ENCODE measurements around the gene ATP2A3.

Gene ATP2A3

GRCh38 chr17:3964203-3965117 lies at the start of gene ATP2A3:
Gene ATP2A3 (minus strand): TSS chr17:3964437. CDS start chr17:3964291, 146 bp downstream.
- in situ Hi-C loops (cut with MboI; ENCODE audit: low sequenced_read_pairs) = no loop called here

GRCh38 chr17:4010754-4011153 lies 46.5 kb upstream of the ATP2A3 start:
- in situ Hi-C loops (cut with MboI; ENCODE audit: low sequenced_read_pairs) = no loop called here

DNA sequence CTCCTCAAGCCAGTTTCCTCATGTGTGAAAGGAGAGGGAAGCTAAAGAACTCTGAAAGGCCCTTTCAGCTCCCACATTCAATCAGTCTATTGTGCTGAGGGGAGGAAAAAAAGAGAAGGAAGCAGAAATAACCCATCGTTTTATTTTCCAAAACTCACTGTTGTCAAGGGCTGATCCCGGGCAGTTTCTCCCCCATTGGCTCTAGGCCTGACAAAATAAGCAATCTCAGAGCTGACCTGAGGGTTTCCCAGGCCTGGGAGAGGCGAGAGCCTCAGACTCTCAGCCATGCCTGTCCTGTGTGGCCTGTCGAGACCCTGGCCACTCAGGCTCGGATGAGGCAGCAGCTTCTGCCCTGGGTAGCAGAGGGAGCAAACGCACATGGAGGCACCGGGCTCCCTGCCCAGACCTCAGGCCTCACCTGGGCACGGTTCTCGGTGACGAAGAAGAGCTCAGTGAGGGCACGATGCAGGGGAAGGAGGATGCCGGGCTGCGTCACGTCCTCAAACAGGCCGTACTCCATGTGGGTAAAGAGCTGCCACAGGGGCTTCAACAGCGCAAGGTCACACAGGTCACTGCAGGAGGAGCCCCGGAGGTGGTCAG lies 45.0 kb upstream of the ATP2A3 start:
- in situ Hi-C loops (cut with MboI; ENCODE audit: low sequenced_read_pairs) = no loop called here

GRCh38 chr17:4008441-4009185 lies 44.4 kb upstream of the ATP2A3 start:
- in situ Hi-C loops (cut with MboI; ENCODE audit: low sequenced_read_pairs) = no loop called here

GRCh38 chr17:4008082-4008435 lies 43.8 kb upstream of the ATP2A3 start:
- in situ Hi-C loops (cut with MboI; ENCODE audit: low sequenced_read_pairs) = no loop called here

DNA sequence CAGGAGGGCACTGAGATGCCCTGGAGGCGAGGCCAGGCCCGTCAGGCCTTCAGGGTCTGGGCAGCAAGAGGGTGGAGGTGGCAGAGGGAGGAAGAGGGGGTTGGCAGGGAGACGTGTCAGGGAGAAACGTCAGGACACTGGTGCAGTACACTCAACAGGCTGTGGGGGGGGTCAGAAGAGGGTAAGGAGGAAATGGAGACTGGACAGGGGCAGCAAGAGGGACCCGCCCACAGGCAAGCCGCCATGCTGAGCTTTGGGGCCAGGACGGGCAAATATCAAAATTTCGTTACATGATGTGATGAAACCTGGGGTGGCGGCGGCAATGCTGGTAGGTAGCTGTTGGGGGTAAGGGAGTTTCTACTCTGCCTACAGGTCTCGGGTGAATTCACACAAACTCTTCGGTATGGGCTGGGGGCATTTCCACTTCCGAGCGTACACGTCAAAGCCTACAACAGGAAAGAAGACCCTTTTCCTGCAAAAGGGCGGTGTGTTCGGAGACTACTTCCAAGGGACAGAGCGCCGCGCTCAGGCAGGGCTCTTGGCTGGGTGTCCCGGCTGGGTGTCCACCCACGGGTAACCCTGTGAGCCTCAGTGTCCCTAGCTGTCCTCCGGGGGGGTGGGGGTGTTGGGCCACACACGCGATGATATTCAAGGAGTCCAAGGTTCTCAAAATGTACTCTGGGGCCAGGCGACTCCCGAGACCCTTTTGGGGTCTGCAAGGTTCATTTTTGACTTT lies 43.3 kb upstream of the ATP2A3 start:
- in situ Hi-C loops (cut with MboI; ENCODE audit: low sequenced_read_pairs) = no loop called here

- in situ Hi-C loops (cut with MboI; ENCODE audit: low sequenced_read_pairs) = no loop called here
Measured at GRCh38 chr17:4006745-4007211, 42.5 kb upstream of the ATP2A3 start.

DNA sequence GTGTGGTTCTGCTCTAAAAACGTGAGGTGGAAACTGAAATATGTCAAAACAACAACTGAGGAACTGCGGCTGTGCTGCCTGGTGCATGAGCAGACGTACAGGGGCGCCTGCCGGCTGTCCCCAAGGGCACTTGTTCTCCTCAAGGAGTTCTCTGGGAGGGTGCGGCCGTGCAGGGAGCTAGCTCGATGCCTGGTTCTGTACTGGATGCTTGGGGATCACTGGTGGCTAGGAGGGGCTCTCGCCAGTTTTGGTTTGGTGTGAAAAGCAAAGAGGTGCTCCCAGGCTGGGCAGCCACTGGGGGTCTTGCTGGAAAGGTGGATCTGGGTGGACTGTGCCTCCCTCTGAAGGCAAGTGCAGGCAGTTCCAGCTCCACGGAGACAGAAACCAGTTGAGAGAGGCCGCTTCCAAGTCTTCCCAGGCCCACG lies 41.9 kb upstream of the ATP2A3 start:
- in situ Hi-C loops (cut with MboI; ENCODE audit: low sequenced_read_pairs) = no loop called here

DNA sequence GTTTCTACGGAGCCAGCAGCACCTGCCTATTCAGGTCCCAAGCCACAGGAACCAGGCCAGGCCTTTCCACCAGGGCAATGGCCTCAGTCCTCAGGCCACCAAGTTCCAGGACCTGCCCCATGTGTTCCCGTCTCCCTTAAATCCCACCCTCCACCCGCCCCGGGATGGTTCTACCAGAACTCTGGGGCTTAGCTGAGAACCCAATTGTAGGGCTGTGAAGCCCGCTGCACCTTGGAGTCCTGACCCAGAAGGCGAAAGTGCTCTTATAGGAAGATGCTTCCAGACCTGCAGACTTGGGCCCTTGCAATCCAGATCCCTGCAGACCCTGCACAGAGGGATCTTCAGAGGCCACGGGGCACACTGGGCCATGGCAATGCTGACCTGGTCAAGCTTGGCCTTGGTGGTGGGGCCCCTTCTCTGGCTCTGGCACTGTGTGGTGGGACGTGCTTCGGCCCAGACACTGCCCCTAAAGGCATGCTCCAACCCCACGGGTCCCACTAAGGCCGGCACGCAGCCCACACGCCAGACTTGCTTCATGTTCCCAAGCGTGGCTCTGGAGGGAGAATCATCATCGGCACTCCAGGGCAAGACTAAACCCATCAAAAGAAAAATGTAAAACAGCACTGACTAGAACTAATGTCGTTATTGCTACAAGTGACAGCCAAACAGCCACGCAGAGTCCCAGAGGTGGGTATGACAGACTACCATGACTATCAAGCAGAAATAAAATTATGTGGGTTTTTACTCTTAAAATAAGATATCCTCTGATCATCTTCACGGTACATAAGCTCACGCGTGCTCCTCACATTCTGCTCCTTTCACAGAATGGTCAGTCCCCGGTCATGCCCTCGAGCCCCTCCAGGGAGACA lies 41.3 kb upstream of the ATP2A3 start:
- in situ Hi-C loops (cut with MboI; ENCODE audit: low sequenced_read_pairs) = no loop called here

DNA sequence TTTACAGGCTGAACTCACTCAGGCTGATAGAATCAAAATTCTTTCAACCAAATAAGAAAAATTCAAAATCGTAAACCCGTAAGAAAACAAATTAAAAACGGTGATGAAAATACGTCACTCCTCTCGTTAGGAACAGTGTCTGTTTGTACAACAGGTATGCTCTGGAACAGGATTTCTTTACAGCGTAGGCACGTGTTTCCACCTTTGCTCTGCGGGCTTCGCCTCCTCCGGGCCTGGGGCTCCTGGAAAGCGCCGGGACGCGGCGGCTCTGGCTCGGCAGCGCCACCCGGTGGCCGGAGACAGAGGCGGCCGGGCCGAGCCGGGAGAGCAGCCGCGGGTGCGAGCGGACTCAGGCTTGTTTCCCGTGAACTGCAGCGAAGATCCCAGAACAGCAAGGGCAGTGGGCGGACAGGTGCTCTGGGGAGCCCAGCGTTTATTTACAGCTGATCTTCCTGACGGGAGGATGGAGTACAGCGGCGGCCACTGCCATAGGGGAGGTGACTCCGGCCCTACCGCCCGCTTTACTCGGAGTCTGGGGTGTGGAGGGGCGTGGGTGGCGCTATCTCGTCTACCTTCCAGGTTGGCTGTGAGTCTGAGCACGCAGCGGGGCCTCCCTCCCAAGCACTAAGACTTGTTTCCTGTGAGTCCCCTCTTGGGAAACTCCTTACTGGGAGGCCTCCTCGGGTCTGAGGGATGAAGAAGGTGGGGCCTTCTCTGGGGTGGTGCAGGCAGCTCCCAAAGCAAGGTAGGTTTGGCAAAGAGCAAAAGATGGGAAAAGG lies 40.5 kb upstream of the ATP2A3 start:
- in situ Hi-C loops (cut with MboI; ENCODE audit: low sequenced_read_pairs) = no loop called here

DNA sequence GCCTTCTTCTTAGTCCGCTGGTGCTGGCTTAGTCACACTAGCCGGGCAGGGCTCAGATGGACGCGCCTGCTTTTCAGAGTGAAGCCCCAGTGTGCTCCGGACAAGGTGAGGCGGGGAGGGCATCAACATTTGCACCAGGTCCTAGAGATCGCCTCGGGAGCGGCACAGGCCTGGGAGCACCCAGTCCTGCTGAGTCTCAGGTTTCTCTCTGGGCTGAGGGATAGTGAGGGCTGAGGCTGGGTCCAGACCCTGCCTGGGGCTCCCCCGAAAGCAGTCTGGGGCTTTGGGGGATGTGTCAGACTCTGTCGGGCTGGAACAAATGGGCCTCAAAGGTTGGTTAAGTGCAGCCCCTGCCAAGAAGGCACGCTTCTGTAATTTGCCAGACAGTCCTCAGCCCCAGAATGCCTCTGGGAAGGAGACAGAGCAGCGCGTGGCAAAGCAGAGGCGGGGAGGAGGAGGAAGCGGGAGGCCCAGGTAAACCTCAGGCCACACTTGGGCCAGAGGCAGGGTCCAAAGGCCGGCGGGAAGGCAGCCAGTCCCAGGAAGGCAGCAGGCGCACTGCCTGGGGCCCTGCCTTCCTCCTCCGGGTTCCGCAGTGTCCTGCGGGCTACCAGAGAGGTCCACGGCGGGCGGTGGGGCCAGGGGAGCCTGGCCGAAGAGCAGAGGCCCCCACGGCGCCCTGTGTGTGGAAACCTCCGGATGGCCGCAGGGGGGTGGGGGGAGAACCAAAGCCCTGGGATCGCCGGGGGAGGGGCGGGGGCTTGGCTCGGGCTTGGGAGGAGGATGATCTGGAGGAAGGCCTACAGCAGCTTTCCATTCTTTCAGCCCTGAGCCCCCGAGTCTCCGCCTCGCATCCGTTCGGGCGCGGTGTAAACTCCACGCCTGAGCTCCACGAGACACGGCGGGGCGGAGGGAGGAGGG lies 39.5 kb upstream of the ATP2A3 start:
- in situ Hi-C loops (cut with MboI; ENCODE audit: low sequenced_read_pairs) = no loop called here

GRCh38 chr17:4003131-4003500 lies 38.9 kb upstream of the ATP2A3 start:
- in situ Hi-C loops (cut with MboI; ENCODE audit: low sequenced_read_pairs) = no loop called here

DNA sequence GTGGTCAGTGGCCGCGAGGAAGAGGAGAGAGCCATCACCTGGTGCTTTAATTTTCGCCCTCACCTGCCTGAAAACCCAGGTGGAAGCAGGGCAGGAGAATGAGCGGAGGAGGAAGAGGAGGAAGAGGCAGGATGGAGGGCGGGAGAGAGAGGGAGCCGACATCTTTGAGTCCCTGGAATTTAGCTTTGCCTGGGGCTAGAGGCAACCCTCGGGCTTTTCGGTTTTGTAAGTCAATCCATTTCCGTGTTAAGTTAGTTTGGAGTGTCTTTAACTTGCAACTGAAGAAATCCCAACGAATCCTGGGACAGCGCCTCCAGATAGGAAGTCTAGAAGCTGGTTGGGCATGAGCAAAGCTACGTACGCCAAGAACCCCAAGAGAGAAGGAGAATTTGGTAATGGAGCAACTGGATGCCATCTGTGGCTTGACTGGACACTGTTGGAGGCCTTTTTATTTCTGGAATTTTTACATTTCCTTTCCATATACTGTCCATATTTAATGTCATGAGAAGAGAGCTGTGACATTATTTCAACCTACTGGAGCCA lies 36.9 kb upstream of the ATP2A3 start:
- in situ Hi-C loops (cut with MboI; ENCODE audit: low sequenced_read_pairs) = no loop called here

DNA sequence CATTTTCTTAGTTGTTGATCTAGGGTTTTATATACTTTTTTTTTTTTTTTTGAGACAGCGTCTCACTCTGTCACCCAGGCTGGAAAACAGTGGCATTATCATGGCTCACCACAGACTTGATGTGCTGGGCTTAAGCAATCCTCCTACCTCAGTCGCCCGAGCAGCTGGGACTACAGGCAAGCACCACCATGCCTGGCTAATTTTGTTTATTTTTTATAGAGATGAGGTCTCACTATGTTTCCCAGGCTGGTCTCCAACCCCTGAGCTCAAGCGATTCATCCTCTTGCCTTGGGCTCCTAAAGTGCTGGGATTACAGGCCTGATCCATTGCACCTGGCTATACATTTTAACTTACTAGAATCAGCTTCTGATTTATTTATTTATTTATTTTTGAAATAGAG lies 34.2 kb upstream of the ATP2A3 start:
- in situ Hi-C loops (cut with MboI; ENCODE audit: low sequenced_read_pairs) = no loop called here

DNA sequence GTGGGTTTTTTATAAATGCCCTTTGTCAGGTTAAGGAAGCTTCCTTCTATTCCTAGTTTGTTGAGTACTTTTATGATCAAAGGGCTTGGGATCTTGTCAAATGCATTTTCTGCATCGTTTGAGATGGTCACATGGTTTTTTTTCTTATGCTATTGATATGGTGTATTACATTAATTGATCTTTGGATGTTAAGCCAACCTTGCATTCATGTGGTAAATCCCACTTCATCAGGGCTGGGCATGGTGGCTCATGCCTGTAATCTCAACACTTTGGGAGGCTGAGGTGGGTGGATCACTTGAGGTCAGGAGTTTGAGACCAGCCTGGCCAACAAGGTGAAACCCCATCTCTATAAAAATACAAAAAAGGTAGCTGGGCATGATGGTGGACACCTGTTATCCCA lies 30.8 kb upstream of the ATP2A3 start:
- in situ Hi-C loops (cut with MboI; ENCODE audit: low sequenced_read_pairs) = no loop called here

GRCh38 chr17:3994221-3994576 lies 30.0 kb upstream of the ATP2A3 start:
- in situ Hi-C loops (cut with MboI; ENCODE audit: low sequenced_read_pairs) = no loop called here

GRCh38 chr17:3993493-3994220 lies 29.4 kb upstream of the ATP2A3 start:
- in situ Hi-C loops (cut with MboI; ENCODE audit: low sequenced_read_pairs) = no loop called here

Data from hTERT RPE-1 (cell line).